Measurements from ENCODE around the gene MAN2C1.
"Not testable (repeated sequence)": the region's sequence is repeated elsewhere in the genome, so short reads cannot be mapped to it uniquely, and the experiment has no call there.

Gene MAN2C1

GRCh38 chr15:75361361-75361988, 6.9 kb downstream of the MAN2C1 start:
- DNase-seq (ENCODE audit: low read depth in 3 of 3): no peak

DNA sequence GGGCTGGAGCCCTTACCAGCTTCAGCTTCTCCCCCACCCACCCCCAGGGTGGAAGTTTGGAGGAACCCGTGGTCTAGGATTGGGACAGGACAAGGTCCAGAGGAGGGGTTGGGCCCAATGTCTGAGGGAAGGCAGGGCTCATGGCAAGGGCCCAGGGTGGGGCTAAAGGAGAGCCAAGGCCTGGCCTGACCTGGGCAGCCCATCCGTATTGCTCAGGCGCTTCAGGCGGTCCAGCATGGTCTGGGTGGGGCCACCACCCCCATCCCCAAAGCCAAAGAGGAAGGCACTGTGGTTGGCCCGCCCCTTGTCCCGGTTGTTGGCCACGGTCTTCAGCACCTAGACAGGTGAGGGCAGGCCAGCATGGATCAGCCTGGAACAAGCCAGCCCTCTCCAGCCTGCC, 7.6 kb downstream of the MAN2C1 start:
- DNase-seq (ENCODE audit: low read depth in 3 of 3): no peak

DNA sequence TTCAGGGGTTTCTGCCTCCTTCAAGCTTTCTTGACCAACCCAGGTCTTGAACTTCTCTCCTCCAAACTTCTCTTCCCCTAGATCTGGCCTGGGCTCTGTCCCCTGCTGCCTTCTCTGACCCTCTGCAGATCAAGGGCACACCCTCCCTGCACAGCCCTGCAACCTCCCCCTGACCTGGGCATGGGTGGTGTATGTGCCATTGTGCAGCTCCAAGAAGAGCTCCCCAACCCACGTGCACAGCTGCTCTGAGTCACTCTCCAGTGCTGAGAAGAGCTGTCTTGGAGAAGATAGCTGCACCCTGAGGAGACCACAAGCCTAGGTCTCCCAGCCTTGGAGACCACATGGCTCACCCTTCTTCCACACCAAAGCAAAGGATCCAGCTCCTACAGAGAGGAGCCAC, 8.0 kb downstream of the MAN2C1 start:
- no peak for DNase-seq (ENCODE audit: low read depth in 3 of 3)

GRCh38 chr15:75359537-75360250, 8.7 kb downstream of the MAN2C1 start:
- DNase-seq (ENCODE audit: low read depth in 3 of 3): no peak

DNA sequence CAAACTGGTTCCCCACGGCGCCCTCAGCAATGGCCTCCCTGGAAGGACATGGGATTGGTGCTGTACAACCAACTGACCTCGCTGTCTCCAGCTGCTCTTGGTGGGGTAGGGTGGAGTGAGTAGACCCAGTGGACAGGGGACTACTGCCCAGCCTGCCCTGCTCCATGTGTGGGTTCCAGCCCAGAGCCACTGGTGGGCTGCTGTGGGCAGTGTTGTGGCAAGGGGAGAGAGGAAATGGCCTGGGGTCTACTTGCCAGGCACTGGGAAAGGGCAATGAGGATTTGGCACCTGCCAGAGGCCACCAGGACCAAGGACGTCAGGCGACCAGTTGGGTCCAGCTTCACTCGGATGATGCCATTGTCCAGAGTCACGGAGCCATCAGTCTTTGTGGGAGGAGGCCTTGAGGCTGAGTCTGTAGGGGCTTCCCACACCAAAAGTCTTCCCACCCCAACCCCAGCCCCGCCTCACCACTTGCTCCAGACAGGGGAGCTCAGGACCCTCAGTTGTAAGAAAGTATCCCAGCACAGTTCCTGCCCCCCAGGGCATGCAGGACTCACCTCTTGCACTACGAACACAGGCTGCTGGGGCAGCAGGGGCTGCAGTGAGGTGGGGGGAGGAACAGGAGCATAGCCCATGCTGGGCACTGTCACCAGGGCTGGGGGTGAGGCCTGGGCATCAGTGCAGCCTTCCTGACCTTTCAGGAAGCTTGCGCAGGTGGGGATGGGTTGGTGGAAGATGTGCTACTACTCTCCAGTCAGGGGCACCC, 9.5 kb downstream of the MAN2C1 start:
- no peak for DNase-seq (ENCODE audit: low read depth in 3 of 3)

- no peak for DNase-seq (ENCODE audit: low read depth in 3 of 3)
These were observed 10.3 kb downstream of the MAN2C1 start for GRCh38 chr15:75357976-75358673.

DNA sequence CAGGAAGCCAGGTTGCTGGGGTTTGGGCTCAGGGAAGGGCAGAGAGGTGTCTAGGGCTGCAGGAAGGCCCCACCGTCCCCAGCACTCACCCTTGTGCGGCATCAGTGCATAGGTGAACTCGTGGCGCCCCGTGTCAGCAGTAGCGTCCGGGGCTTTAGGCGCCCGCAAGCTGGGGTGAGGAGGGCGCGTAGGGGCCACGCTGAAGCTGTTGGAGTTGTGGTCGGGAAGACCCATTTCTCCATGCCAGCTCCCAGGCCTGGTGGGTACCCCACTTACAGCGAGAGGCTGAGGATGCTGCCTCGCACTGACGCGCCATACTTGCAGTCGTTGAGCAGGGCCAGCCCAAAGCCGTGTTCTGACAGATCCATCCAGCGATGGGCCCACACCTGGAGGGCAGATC, 11.9 kb downstream of the MAN2C1 start:
- DNase-seq (ENCODE audit: low read depth in 3 of 3): no peak

DNA sequence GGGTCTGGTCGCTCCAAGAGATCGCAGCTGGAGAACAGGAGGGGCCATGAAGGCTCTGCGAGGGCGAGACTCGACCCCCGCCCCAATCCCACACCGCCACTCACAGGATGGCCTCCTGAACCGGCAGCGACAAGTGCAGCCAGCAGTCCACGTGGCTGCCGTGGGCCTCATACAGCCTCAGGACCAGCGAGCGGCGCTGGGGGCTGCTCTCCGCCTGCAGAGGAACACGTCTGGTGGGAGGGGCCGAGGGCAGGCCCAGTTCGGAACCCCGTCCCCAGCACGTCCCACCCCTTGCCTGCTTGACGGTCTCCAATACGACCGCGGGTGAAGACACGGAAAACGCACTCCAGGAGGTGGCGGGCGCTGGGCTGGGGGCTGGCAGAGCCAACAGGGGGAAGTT, 12.4 kb downstream of the MAN2C1 start:
- DNase-seq (ENCODE audit: low read depth in 3 of 3): no peak

DNA sequence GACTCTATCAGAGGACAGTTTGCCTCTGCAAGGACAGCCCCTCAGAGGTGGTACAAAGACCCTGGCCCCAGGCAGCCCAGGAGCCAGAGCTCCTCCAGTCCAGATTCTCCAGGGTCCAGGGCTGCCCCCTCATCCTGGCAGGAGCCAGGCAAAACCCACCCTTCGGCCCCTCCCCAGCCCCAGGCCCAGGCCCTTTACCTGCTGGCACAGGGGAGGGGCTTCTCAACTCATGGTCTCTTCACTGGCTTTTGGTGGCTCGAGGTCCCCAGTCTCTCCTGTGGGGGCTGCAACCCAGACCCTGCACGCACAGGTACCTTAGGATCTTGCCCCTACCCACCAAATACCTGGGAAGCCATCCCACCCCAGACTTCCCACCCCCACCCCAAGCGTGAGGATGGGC, 13.0 kb downstream of the MAN2C1 start:
- DNase-seq (ENCODE audit: low read depth in 3 of 3): no peak

DNA sequence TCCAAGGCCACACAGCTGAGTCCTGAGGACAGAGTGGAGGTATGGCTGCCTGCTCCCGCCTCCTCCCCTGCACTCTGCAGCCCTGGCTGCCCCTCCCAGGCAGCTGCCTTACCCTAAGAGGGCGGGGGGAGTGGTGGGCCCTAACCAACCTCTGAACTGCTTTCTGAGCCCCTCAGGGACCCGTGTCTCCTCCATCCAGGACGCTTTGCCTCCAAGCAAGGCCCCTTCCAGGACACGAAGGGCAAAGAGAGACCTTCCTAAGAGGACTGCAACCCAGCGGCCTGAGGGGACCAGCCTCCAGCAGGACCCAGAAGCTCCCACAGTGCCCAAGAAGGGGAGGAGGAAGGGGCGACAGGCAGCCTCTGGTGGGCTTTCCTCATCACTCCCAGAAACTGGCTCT, 14.0 kb downstream of the MAN2C1 start:
- no peak for DNase-seq (ENCODE audit: low read depth in 3 of 3)

DNA sequence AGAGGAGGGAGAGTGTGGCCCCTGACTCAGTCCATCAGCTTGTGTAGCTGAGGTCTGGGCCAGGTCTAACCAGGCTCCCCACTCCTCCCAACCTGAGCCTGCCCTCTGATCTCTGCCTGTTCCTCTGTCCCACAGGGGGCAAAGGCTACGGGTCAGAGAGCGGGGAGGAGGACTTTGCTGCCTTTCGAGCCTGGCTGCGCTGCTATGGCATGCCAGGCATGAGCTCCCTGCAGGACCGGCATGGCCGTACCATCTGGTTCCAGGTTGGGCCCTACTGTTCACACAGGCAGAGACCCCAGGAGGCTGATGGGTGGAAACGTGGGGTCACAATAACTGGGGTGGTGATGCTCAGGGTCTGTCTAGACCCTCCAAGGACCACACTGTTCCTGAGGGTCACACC, 14.8 kb downstream of the MAN2C1 start:
- DNase-seq (ENCODE audit: low read depth in 3 of 3): no peak

DNA sequence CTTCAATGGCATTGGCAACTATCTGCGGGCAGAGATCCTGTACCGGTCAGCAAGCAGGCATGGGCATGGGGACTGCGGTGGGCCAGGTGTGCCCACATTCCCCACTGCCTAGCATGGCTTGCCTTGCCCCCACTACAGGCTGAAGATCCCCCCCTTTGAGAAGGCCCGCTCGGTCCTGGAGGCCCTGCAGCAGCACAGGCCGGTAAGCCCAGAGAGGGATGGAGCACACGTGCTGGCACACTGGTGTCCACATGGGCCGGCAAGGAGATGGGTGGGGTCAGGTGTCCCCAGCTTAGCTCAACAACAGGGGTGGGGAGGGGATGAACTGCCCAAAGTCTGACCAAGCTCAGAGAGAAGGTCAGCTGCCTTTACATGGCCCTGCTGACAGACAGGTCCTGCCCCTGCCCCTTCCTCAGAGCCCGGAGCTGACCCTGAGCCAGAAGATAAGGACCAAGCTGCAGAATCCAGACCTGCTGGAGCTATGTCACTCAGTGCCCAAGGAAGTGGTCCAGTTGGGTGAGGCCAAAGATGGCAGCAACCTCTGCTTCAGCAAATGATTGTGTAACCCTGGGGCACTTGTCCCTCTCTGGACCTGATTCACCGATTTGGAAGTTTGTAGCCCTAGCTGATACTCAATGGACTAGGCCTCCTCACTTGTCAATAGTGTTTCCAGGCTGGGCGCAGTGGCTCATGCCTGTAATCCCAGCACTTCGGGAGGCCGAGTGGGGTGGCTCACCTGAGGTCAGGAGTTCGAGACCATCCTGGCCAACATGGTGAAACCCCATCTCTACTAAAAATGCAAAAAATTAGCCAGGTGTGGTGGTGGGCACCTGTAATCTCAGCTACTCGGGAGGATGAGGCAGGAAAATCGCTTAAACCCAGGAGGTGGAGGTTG, 16.0 kb downstream of the MAN2C1 start:
- DNase-seq (ENCODE audit: low read depth in 3 of 3): no peak

- DNase-seq (ENCODE audit: low read depth in 3 of 3): no peak
These were observed 17.6 kb downstream of the MAN2C1 start for GRCh38 chr15:75350601-75351361.

DNA sequence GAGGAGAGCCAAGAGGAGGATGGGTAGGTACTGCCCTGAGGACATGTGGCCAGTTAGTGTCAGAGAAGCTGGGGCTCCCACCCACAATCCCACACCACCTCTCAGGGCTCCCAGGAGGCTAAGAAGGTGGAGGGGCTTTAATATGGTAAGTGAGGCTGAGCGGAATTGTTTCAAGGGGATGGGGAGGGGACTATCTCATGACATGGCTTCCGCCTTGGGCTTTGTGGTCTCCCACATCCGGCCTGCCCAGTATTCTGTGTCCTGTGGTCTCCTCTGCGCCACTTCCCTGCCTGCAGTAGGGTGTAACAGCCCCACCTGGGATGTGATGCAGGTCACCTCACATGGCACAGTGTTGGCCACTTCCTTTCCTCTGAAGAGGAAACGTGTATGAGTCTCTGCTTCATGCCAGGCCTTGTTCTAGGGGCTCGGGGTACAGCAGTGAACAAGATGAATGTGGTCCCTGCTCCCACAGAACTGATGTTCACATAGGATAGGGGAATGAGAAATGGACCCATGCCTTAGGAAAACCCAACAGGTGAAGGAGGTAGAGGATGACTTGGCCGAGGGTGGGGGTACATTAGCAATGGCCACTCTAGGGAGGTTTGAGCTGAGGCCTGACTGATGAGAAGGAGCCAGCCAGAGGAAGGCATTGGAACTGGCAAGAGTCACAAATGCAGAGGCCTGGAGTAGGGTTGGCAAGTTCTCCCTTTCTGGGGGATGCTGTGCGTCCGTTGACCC, 18.4 kb downstream of the MAN2C1 start:
- peak in 2 of 3 donors; percentile 35 to 61 for DNase-seq (ENCODE audit: low read depth in 3 of 3)

DNA sequence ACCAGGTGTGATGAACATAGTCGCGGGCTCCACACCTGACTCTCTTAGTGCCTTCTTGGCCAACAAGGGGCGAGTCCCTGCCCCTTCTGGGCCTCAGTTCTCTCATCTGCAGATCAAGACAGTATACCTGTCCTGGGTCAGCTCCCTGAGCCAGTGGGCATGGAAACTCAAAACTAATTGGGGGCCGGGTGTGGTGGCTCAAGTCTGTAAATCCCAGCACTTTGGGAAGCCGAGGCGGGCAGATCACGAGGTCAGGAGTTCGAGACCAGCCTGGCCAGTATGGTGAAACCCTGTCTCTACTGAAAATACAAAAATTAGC, 19.1 kb downstream of the MAN2C1 start:
- not testable (repeated sequence) for DNase-seq (ENCODE audit: low read depth in 3 of 3)

- DNase-seq (ENCODE audit: low read depth in 3 of 3): no peak
These were observed 19.7 kb downstream of the MAN2C1 start for GRCh38 chr15:75348562-75349350.

- no peak for DNase-seq (ENCODE audit: low read depth in 3 of 3)
These were observed 20.3 kb downstream of the MAN2C1 start for GRCh38 chr15:75348034-75348561.

GRCh38 chr15:75347222-75348033, 21.0 kb downstream of the MAN2C1 start:
- DNase-seq (ENCODE audit: low read depth in 3 of 3): no peak
